ENCODE data around the gene SERPIND1. TPM values are rescaled to one million over a fixed set of nuclear protein-coding genes. Genes with fewer than 3 reads are reported as not detected.

Gene SERPIND1
- polyA plus RNA-seq, 3 donors = not detected

DNA sequence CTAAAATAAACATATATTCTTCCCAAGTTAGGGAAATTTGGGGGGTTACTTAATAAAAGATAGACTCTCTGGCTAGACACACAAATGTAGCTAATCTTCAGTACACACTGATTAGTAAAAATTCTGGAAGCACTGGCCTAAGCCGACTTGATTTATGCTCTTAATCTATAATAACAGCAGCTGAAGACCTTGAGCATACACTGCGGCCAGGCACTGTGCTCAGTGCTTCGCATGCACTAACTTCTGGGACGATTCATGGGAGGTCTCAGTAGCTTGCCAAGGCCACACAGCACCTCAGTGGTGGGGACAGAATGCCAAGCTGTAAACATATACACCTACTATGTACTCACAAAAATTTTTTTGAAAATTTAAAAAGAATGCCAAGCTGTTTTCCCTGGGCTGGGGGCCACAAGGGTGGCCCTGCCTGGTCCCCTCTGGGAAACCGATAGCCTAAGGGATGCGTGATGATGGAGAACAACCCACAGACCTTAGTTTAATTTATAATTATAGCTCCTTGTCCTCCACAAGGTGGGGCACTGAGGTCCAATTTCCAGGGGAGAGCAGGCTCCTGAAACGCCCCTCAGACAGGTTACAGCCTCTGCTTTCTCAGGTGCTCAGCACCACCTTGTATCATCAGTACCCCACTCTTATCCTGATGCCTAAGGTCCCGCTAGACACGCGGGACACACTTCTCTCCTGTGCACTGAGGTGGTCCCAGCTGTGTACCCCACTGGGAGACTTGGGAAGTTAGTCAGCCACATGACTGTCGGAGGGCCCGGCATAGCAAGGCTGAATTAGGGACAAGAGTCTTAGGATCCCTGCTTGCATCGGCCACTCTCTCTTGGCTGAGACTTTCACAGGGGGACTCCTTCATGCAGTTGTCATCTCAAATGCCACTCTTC lies 20.1 kb downstream of the SERPIND1 start:
- Mint-ChIP-seq H3K4me1 (peaks cover 2% of the 10 kb centered on the region), H3K27ac (peak overlapping the region in 1 of 7 donors; percentile 54), H3K9me3 (no peaks in the 10 kb centered on the region), H3K36me3 (peaks cover 87 to 90% of the 10 kb centered on the region in 2 donors), H3K4me3 (no peak overlapping the region), H3K27me3 (ENCODE audit: low read depth in 3 of 3) (peaks cover 0 to 2% (median 0%) of the 10 kb centered on the region in 3 donors)
- no peaks in the 10 kb centered on the region for H3K27me3 ChIP-seq (ENCODE audit: control insufficient read depth in 2 of 2, insufficient read depth in 2 of 2, low read length in 2 of 2)
- H3K4me2 ChIP-seq (replicated peaks; ENCODE audit: extremely low read depth, low read length, poor library complexity, severe bottlenecking) = no peak overlapping the region
- H3K36me3 ChIP-seq (replicated peaks in 1 of 2; ENCODE audit: control insufficient read depth in 1 of 2, insufficient read depth in 2 of 2, low read length in 2 of 2) = peaks cover 74 to 94% of the 10 kb centered on the region in 2 donors
- H3K4me3 ChIP-seq (replicated peaks in 1 of 3; ENCODE audit: low read depth in 2 of 3, low read length in 3 of 3) = no peak overlapping the region
- no peak overlapping the region for H2AFZ ChIP-seq (ENCODE audit: insufficient read depth, low read depth, low read length, poor library complexity, severe bottlenecking)
- no peaks in the 10 kb centered on the region for H3K4me1 ChIP-seq (ENCODE audit: control insufficient read depth in 1 of 2, insufficient read depth in 2 of 2, low read length in 2 of 2)
- H3K79me2 ChIP-seq (ENCODE audit: insufficient read depth, low read length) = no peaks in the 10 kb centered on the region
- WGBS (ENCODE audit: insufficient coverage) = 87% methylated on average over 10 of the region's 13 CpGs
- H4K20me1 ChIP-seq (ENCODE audit: insufficient read depth, low read length) = no peaks in the 10 kb centered on the region
- H3K9me3 ChIP-seq (replicated peaks in 1 of 2; ENCODE audit: control insufficient read depth in 1 of 2, insufficient read depth in 1 of 2, low read length in 2 of 2) = no peaks in the 10 kb centered on the region
- no peak for DNase-seq
- TF ChIP-seq, protein P1, sequence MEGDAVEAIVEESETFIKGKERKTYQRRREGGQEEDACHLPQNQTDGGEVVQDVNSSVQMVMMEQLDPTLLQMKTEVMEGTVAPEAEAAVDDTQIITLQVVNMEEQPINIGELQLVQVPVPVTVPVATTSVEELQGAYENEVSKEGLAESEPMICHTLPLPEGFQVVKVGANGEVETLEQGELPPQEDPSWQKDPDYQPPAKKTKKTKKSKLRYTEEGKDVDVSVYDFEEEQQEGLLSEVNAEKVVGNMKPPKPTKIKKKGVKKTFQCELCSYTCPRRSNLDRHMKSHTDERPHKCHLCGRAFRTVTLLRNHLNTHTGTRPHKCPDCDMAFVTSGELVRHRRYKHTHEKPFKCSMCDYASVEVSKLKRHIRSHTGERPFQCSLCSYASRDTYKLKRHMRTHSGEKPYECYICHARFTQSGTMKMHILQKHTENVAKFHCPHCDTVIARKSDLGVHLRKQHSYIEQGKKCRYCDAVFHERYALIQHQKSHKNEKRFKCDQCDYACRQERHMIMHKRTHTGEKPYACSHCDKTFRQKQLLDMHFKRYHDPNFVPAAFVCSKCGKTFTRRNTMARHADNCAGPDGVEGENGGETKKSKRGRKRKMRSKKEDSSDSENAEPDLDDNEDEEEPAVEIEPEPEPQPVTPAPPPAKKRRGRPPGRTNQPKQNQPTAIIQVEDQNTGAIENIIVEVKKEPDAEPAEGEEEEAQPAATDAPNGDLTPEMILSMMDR (IDR thresholded peaks at IDR 0.05) = no peak
- intact Hi-C loops (cut with micrococcal nuclease) = no loop called here
- H3K27ac ChIP-seq (ENCODE audit: low read depth in 1 of 2, low read length in 2 of 2) = no peak overlapping the region
- no peak overlapping the region for H3K9ac ChIP-seq (ENCODE audit: insufficient read depth, low read length, poor library complexity, severe bottlenecking)

DNA sequence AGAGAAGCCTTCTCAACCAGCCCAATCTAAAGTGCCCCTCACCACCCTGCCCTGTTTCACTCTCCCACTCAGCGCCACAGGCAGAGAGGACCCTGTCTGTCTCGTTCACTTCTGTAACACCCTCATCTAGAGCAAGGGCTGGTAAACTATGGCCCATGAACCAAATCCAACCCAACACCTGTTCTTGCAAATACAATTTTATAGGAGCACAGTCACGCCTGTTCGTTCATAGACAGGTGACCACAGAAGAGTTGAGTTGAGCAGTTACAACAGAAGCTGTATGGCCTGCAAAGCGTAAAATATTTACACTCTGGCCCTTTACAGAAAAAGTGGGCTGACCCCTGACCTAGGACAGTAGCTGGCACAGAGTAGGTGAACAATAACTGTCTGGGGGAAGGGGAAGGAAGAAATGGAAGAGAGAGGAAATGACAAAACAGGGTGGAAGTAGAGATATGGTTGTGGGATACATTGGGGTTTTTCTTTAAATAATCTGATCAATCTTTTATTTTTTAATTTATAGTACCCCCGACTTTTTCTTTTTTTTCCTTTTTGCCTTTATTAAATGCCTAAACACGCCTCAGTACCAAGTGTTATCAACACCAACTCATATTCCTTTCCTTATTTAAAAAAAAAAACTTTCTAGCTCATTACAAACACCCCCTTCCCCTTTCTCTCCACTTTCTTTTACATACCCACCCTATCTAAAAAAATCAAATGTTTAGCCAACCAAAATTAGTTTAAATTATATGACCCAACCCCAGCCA lies 20.9 kb downstream of the SERPIND1 start:
- no peak overlapping the region for H2AFZ ChIP-seq (ENCODE audit: insufficient read depth, low read depth, low read length, poor library complexity, severe bottlenecking)
- 88% methylated on average over 5 of the region's 7 CpGs for WGBS (ENCODE audit: insufficient coverage)
- H3K9ac ChIP-seq (ENCODE audit: insufficient read depth, low read length, poor library complexity, severe bottlenecking) = no peak overlapping the region
- TF ChIP-seq, protein P1 (IDR thresholded peaks at IDR 0.05) = no peak
- peak overlapping the region in 1 of 7 donors; percentile 81 for H3K27ac Mint-ChIP-seq
- no peaks in the 10 kb centered on the region for H3K9me3 ChIP-seq (replicated peaks in 1 of 2; ENCODE audit: control insufficient read depth in 1 of 2, insufficient read depth in 1 of 2, low read length in 2 of 2)
- no peaks in the 10 kb centered on the region for H3K4me1 ChIP-seq (ENCODE audit: control insufficient read depth in 1 of 2, insufficient read depth in 2 of 2, low read length in 2 of 2)
- H3K79me2 ChIP-seq (ENCODE audit: insufficient read depth, low read length) = no peaks in the 10 kb centered on the region
- no peaks in the 10 kb centered on the region for H3K27me3 ChIP-seq (ENCODE audit: control insufficient read depth in 2 of 2, insufficient read depth in 2 of 2, low read length in 2 of 2)
- intact Hi-C loops (cut with micrococcal nuclease) = no loop called here
- H3K27me3 Mint-ChIP-seq (ENCODE audit: low read depth in 3 of 3) = peaks cover 0 to 2% (median 0%) of the 10 kb centered on the region in 3 donors
- no peak for DNase-seq
- H3K4me3 ChIP-seq (replicated peaks in 1 of 3; ENCODE audit: low read depth in 2 of 3, low read length in 3 of 3) = no peak overlapping the region
- peaks cover 77 to 94% of the 10 kb centered on the region in 2 donors for H3K36me3 ChIP-seq (replicated peaks in 1 of 2; ENCODE audit: control insufficient read depth in 1 of 2, insufficient read depth in 2 of 2, low read length in 2 of 2)
- H3K36me3 Mint-ChIP-seq = peaks cover 90 to 92% of the 10 kb centered on the region in 2 donors
- H3K4me1 Mint-ChIP-seq = peaks cover 2% of the 10 kb centered on the region
- no peak overlapping the region for H3K27ac ChIP-seq (ENCODE audit: low read depth in 1 of 2, low read length in 2 of 2)
- H3K9me3 Mint-ChIP-seq = no peaks in the 10 kb centered on the region
- no peaks in the 10 kb centered on the region for H4K20me1 ChIP-seq (ENCODE audit: insufficient read depth, low read length)
- H3K4me3 Mint-ChIP-seq = no peak overlapping the region
- no peak overlapping the region for H3K4me2 ChIP-seq (replicated peaks; ENCODE audit: extremely low read depth, low read length, poor library complexity, severe bottlenecking)

Data from CD14-positive monocyte (primary cell).